Measurements from ENCODE around the gene MORC3.
"Not testable (repeated sequence)": the region's sequence is repeated elsewhere in the genome, so short reads cannot be mapped to it uniquely, and the experiment has no call there.

Gene MORC3

DNA sequence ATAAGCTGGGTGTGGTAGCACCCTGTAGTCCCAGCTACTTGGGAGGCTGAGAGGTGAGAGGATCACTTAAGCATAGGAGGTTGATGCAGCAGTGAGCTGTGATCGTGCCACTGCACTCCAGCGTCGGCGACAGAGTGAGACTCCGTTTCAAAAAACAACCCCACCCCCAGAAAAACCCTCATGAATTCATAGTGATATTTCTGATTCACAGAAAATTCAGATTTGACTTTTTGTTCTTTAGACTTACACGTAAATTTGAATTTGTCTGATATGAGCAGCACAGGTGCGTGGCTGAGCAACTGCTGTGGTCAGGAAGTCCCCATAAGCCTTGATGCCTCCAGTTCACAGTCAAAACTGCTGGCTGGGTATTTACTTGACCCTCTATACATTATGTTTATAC, 10.0 kb upstream of the MORC3 start:
- no peak; the same call in 2 of the 3 replicates for ATAC-seq (ENCODE audit: insufficient read depth, low read depth)

DNA sequence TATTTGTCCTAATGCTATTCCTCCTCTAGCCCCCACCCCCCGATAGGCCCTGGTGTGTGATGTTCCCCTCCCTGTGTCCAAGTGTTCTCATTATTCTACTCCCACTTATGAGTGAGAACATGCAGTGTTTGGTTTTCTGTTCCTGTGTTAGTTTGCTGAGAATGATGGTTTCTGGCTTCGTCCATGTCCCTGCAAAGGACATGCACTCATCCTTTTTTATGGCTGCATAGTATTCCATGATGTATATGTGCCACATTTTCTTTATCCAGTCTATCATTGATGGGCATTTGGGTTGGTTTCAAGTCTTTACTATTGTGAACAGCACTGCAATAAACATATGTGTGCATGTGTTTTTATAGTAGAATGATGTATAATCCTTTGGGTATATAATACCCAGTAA, 6.6 kb upstream of the MORC3 start:
- DNase-seq; H3K36me3 ChIP-seq (ENCODE audit: insufficient read depth, low read length); H3K27me3 ChIP-seq (ENCODE audit: insufficient read depth, low read length, poor library complexity); H4K20me1 ChIP-seq (ENCODE audit: insufficient read depth, low read length); H3K4me3 ChIP-seq (ENCODE audit: low read depth in 1 of 2, low read length in 2 of 2); H3K27ac ChIP-seq (ENCODE audit: low read length); H3K9me3 ChIP-seq (ENCODE audit: insufficient read depth, low read length, severe bottlenecking); H3K4me1 ChIP-seq (ENCODE audit: insufficient read depth, low read length); H3K4me2 ChIP-seq (ENCODE audit: insufficient read depth, low read length); ATAC-seq (ENCODE audit: insufficient read depth, low read depth); H3K79me2 ChIP-seq (ENCODE audit: insufficient read depth, low read length); H2AFZ ChIP-seq (ENCODE audit: low read depth, low read length); H3K9ac ChIP-seq (ENCODE audit: low read depth, low read length): not testable (repeated sequence)

More for the DNA sequence above, 10.0 kb upstream of the MORC3 start:
- Histone ChIP-seq H3K4me1 (ENCODE audit: insufficient read depth, low read length) (no peaks in the 10 kb centered on the region), H3K27me3 (ENCODE audit: insufficient read depth, low read length, poor library complexity) (no peaks in the 10 kb centered on the region), H3K79me2 (ENCODE audit: insufficient read depth, low read length) (no peaks in the 10 kb centered on the region), H3K9me3 (ENCODE audit: insufficient read depth, low read length, severe bottlenecking) (peaks cover 2% of the 10 kb centered on the region), H4K20me1 (ENCODE audit: insufficient read depth, low read length) (no peaks in the 10 kb centered on the region), H3K9ac (ENCODE audit: low read depth, low read length) (no peak overlapping the region), H2AFZ (ENCODE audit: low read depth, low read length) (no peak overlapping the region), H3K27ac (ENCODE audit: low read length) (no peak overlapping the region), H3K4me2 (ENCODE audit: insufficient read depth, low read length) (no peak overlapping the region), H3K36me3 (ENCODE audit: insufficient read depth, low read length) (no peaks in the 10 kb centered on the region), H3K4me3 (ENCODE audit: low read depth in 1 of 2, low read length in 2 of 2) (no peak overlapping the region)
- TF ChIP-seq EZH2 (IDR thresholded peaks at IDR 0.05; ENCODE audit: borderline replicate concordance, low read depth, low read length, severe bottlenecking) = no peak
- no peak for TF ChIP-seq CTCF (IDR thresholded peaks at IDR 0.05; ENCODE audit: borderline replicate concordance, extremely low read depth, low read length, poor library complexity, severe bottlenecking)
- no peak for DNase-seq

GRCh38 chr21:36316045-36316444, 4.0 kb upstream of the MORC3 start:
- H3K9me3 ChIP-seq (ENCODE audit: insufficient read depth, low read length, severe bottlenecking); H3K79me2 ChIP-seq (ENCODE audit: insufficient read depth, low read length); H2AFZ ChIP-seq (ENCODE audit: low read depth, low read length); H3K27me3 ChIP-seq (ENCODE audit: insufficient read depth, low read length, poor library complexity); DNase-seq; H3K36me3 ChIP-seq (ENCODE audit: insufficient read depth, low read length); H4K20me1 ChIP-seq (ENCODE audit: insufficient read depth, low read length); H3K4me3 ChIP-seq (ENCODE audit: low read depth in 1 of 2, low read length in 2 of 2); ATAC-seq (ENCODE audit: insufficient read depth, low read depth); H3K9ac ChIP-seq (ENCODE audit: low read depth, low read length); H3K27ac ChIP-seq (ENCODE audit: low read length); H3K4me1 ChIP-seq (ENCODE audit: insufficient read depth, low read length); H3K4me2 ChIP-seq (ENCODE audit: insufficient read depth, low read length): not testable (repeated sequence)

- peaks cover 19% of the 10 kb centered on the region for H3K4me1 ChIP-seq (ENCODE audit: insufficient read depth, low read length)
- ATAC-seq (ENCODE audit: insufficient read depth, low read depth) (no peak), DNase-seq (no peak)
- H3K4me2 ChIP-seq (ENCODE audit: insufficient read depth, low read length) = no peak overlapping the region
- no peak overlapping the region for H3K4me3 ChIP-seq (ENCODE audit: low read depth in 1 of 2, low read length in 2 of 2)
- H3K79me2 ChIP-seq (ENCODE audit: insufficient read depth, low read length) = peaks cover 17% of the 10 kb centered on the region
- H3K9ac ChIP-seq (ENCODE audit: low read depth, low read length) = no peak overlapping the region
- no peak overlapping the region; the same call in 1 of the 2 replicates for H2AFZ ChIP-seq (ENCODE audit: low read depth, low read length)
- no peaks in the 10 kb centered on the region for H3K9me3 ChIP-seq (ENCODE audit: insufficient read depth, low read length, severe bottlenecking)
- H4K20me1 ChIP-seq (ENCODE audit: insufficient read depth, low read length) = peaks cover 2% of the 10 kb centered on the region; the same call in 1 of the 2 replicates
- H3K27ac ChIP-seq (ENCODE audit: low read length) = no peak overlapping the region
- TF ChIP-seq EZH2 (IDR thresholded peaks at IDR 0.05; ENCODE audit: borderline replicate concordance, low read depth, low read length, severe bottlenecking) (no peak), CTCF (IDR thresholded peaks at IDR 0.05; ENCODE audit: borderline replicate concordance, extremely low read depth, low read length, poor library complexity, severe bottlenecking) (no peak)
- H3K36me3 ChIP-seq (ENCODE audit: insufficient read depth, low read length) = peaks cover 3% of the 10 kb centered on the region; the same call in 1 of the 2 replicates
- no peaks in the 10 kb centered on the region for H3K27me3 ChIP-seq (ENCODE audit: insufficient read depth, low read length, poor library complexity)
Measured at GRCh38 chr21:36316872-36317484, 3.0 kb upstream of the MORC3 start.

DNA sequence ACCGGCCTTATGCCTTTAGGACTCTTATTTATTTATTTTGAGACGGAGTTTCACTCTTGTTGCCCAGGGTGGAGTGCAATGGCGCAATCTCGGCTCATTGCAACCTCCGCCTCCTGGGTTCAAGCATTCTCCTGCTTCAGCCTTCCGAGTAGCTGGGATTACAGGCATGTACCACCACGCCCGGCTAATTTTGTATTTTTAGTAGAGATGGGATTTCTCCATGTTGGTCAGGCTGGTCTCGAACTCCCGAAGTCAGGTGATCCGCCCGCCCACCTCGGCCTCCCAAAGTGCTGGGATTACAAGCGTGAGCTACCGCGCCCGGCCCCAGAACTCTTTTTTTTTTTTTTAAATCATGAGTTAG, 611 bp upstream of the MORC3 start:
- not testable (repeated sequence) for H4K20me1 ChIP-seq (ENCODE audit: insufficient read depth, low read length); H3K9me3 ChIP-seq (ENCODE audit: insufficient read depth, low read length, severe bottlenecking); H3K27me3 ChIP-seq (ENCODE audit: insufficient read depth, low read length, poor library complexity); ATAC-seq (ENCODE audit: insufficient read depth, low read depth); DNase-seq; H3K36me3 ChIP-seq (ENCODE audit: insufficient read depth, low read length)
- H3K27ac ChIP-seq (ENCODE audit: low read length) = peak overlapping the region; percentile 77
- peaks cover 41% of the 10 kb centered on the region for H3K79me2 ChIP-seq (ENCODE audit: insufficient read depth, low read length)
- peaks cover 27% of the 10 kb centered on the region for H3K4me1 ChIP-seq (ENCODE audit: insufficient read depth, low read length)
- H2AFZ ChIP-seq (ENCODE audit: low read depth, low read length) = peak overlapping the region; percentile 91
- H3K9ac ChIP-seq (ENCODE audit: low read depth, low read length) = peak overlapping the region; percentile 89
- peak overlapping the region; percentile 9 to 80; a peak in 3 of 4 replicates for H3K4me3 ChIP-seq (ENCODE audit: low read depth in 1 of 2, low read length in 2 of 2)
- H3K4me2 ChIP-seq (ENCODE audit: insufficient read depth, low read length) = peak overlapping the region; percentile 65
